CD14-positive monocyte (primary cell): ENCODE measurements around the gene C9orf43. TPM values are rescaled to one million over a fixed set of nuclear protein-coding genes. Genes with fewer than 3 reads are reported as not detected.

Experiments
- DNase-seq, 3 donors: peaks; one replicate each; pipeline ENCODE4 v3.0.0-alpha.2; 2011 to 2022
- H2AFZ ChIP-seq: 2 replicates; pipeline ENCODE4 v1.6.0; 2012; ENCODE audit warnings: mild to moderate bottlenecking, low read depth, low read length, inconsistent platforms; ENCODE audit not compliant: insufficient read depth, poor library complexity, severe bottlenecking
- H3K27ac ChIP-seq, 2 donors: 1 replicate in 1 of 2; 2 replicates in 1 of 2; pipeline ENCODE4 v1.5.1; 2012 to 2013; ENCODE audit warnings: low read length in 2 of 2, control low read depth in 1 of 2, inconsistent platforms in 1 of 2, low read depth in 1 of 2, mild to moderate bottlenecking in 1 of 2
- H3K27me3 ChIP-seq, 2 donors: one replicate each; pipeline versions ENCODE4 v1.6.0 to v1.6.1; 2011 to 2013; ENCODE audit warnings: low read length in 2 of 2; ENCODE audit not compliant: control insufficient read depth in 2 of 2, insufficient read depth in 2 of 2
- H3K36me3 ChIP-seq, 2 donors: replicated peaks in 1 of 2; 1 replicate in 1 of 2; 2 replicates in 1 of 2; pipeline versions ENCODE4 v1.5.1 to v1.6.1; 2012 to 2013; ENCODE audit warnings: low read length in 2 of 2, control low read depth in 1 of 2, inconsistent platforms in 1 of 2, mild to moderate bottlenecking in 1 of 2; ENCODE audit not compliant: insufficient read depth in 2 of 2, control insufficient read depth in 1 of 2
- H3K4me1 ChIP-seq, 2 donors: 1 replicate in 1 of 2; 2 replicates in 1 of 2; pipeline versions ENCODE4 v1.5.1 to v1.6.1; 2012 to 2013; ENCODE audit warnings: low read length in 2 of 2, control low read depth in 1 of 2, inconsistent platforms in 1 of 2, mild to moderate bottlenecking in 1 of 2, moderate library complexity in 1 of 2; ENCODE audit not compliant: insufficient read depth in 2 of 2, control insufficient read depth in 1 of 2
- H3K4me2 ChIP-seq: replicated peaks from 2 replicates; pipeline ENCODE3; 2012; ENCODE audit warnings: low read length, moderate library complexity, mild to moderate bottlenecking; ENCODE audit not compliant: poor library complexity, severe bottlenecking; ENCODE audit errors: extremely low read depth
- H3K4me3 ChIP-seq, 3 experiments: fragments of 200-600 bp in 1 of 3; sonication (generic) in 1 of 3; replicated peaks in 1 of 3; 1 replicate in 2 of 3; 2 replicates in 1 of 3; pipeline ENCODE4 v1.5.1; 2011 to 2013; ENCODE audit warnings: low read length in 3 of 3, mild to moderate bottlenecking in 3 of 3, control low read depth in 2 of 3, low read depth in 2 of 3, inconsistent platforms in 1 of 3, moderate library complexity in 1 of 3
- H3K79me2 ChIP-seq: 2 replicates; pipeline ENCODE4 v1.6.0; 2012; ENCODE audit warnings: mild to moderate bottlenecking, control low read depth, inconsistent platforms, low read length, moderate library complexity; ENCODE audit not compliant: insufficient read depth
- H3K9ac ChIP-seq: 2 replicates; pipeline ENCODE4 v1.6.0; 2017; ENCODE audit warnings: low read length, mild to moderate bottlenecking; ENCODE audit not compliant: insufficient read depth, poor library complexity, severe bottlenecking
- H3K9me3 ChIP-seq, 2 donors: replicated peaks in 1 of 2; 1 replicate in 1 of 2; 2 replicates in 1 of 2; pipeline versions ENCODE4 v1.5.1 to v1.6.1; 2012 to 2013; ENCODE audit warnings: low read length in 2 of 2, control low read depth in 1 of 2; ENCODE audit not compliant: control insufficient read depth in 1 of 2, insufficient read depth in 1 of 2
- H4K20me1 ChIP-seq: 2 replicates; pipeline ENCODE4 v1.6.0; 2012; ENCODE audit warnings: mild to moderate bottlenecking, low read length, control low read depth, moderate library complexity; ENCODE audit not compliant: insufficient read depth
- H3K27ac Mint-ChIP-seq, 7 donors: one replicate each; pipeline ENCODE4 v1.8.0; 2020; ENCODE audit warnings: mild to moderate bottlenecking in 7 of 7, mixed read lengths in 7 of 7, moderate library complexity in 6 of 7, inconsistent platforms in 2 of 7
- H3K27me3 Mint-ChIP-seq, 3 donors: one replicate each; pipeline ENCODE4 v1.8.0; 2021 to 2022; ENCODE audit warnings: low read depth in 3 of 3, mild to moderate bottlenecking in 3 of 3, mixed read lengths in 3 of 3, moderate library complexity in 3 of 3, inconsistent platforms in 1 of 3
- H3K36me3 Mint-ChIP-seq, 2 donors: one replicate each; pipeline ENCODE4 v1.8.0; 2020; ENCODE audit warnings: mixed read lengths in 2 of 2, inconsistent platforms in 1 of 2, mild to moderate bottlenecking in 1 of 2
- H3K4me1 Mint-ChIP-seq: one replicate; pipeline ENCODE4 v1.8.0; 2020; ENCODE audit warnings: mild to moderate bottlenecking, mixed read lengths
- H3K4me3 Mint-ChIP-seq, 2 donors: one replicate each; pipeline ENCODE4 v1.8.0; 2020; ENCODE audit warnings: mild to moderate bottlenecking in 2 of 2, mixed read lengths in 2 of 2, moderate library complexity in 1 of 2
- H3K9me3 Mint-ChIP-seq, 7 donors: one replicate each; pipeline ENCODE4 v1.8.0; 2020 to 2022; ENCODE audit warnings: mixed read lengths in 7 of 7, mild to moderate bottlenecking in 6 of 7, moderate library complexity in 6 of 7, inconsistent platforms in 2 of 7
- WGBS: methylation state at CpG from one replicate; pipeline ENCODE4 v1.1.5; 2013; ENCODE audit warnings: missing lambda C conversion rate; ENCODE audit not compliant: insufficient coverage; 5-methylcytosine and 5-hydroxymethylcytosine counted together
- intact Hi-C, 2 donors: fragments of 100-400 bp; cut with micrococcal nuclease; formaldehyde crosslinking; loops; one replicate each; pipeline versions ENCODE4 v1.15.0 to v1.15.1; 2023
- polyA plus RNA-seq, 3 donors: library from polyadenylated mRNA; depleted of rRNA in 1 of 3; unstranded in 2 of 3; stranded (reverse) in 1 of 3; fragments of 300-500 nt in 2 of 3; fragments of >200 nt in 1 of 3; fragmentation: Illumina TruSeq in 2 of 3; gene quantifications; 1 replicate in 2 of 3; 2 replicates in 1 of 3; pipeline ENCODE4 v1.2.3, GENCODE V29; 2012 to 2021
- TF ChIP-seq, protein P1 (sequence below): fragments of 200-600 bp; IDR thresholded peaks from one replicate; pipeline ENCODE4 v1.8.0; 2022; ENCODE audit warnings: antibody characterized with exemption, mild to moderate bottlenecking

C9orf43 gene
- polyA plus RNA-seq, 3 donors = 0.17 TPM; not detected in 2

GRCh38 chr9:113444736-113445135, 34.2 kb downstream of the C9orf43 start:
- Mint-ChIP-seq H3K4me1 (no peaks in the 10 kb centered on the region), H3K36me3 (no peaks in the 10 kb centered on the region), H3K27me3 (no peaks in the 10 kb centered on the region), H3K27ac (peak overlapping the region in 1 of 7 donors; percentile 11), H3K4me3 (no peak overlapping the region), H3K9me3 (no peaks in the 10 kb centered on the region)
- intact Hi-C loops = loop anchor here (5.0 to 10.0 kb wide), 2 partner anchors 140 to 143 kb away; no protein-coding TSS in a partner anchor
- Histone ChIP-seq H3K4me3 (no peak overlapping the region), H4K20me1 (no peaks in the 10 kb centered on the region), H3K36me3 (no peaks in the 10 kb centered on the region), H3K27me3 (no peaks in the 10 kb centered on the region), H3K9me3 (no peaks in the 10 kb centered on the region), H2AFZ (peak overlapping the region; percentile 35), H3K4me2 (no peak overlapping the region), H3K9ac (no peak overlapping the region), H3K79me2 (no peaks in the 10 kb centered on the region), H3K4me1 (no peaks in the 10 kb centered on the region), H3K27ac (no peak overlapping the region)
- TF ChIP-seq, protein P1, sequence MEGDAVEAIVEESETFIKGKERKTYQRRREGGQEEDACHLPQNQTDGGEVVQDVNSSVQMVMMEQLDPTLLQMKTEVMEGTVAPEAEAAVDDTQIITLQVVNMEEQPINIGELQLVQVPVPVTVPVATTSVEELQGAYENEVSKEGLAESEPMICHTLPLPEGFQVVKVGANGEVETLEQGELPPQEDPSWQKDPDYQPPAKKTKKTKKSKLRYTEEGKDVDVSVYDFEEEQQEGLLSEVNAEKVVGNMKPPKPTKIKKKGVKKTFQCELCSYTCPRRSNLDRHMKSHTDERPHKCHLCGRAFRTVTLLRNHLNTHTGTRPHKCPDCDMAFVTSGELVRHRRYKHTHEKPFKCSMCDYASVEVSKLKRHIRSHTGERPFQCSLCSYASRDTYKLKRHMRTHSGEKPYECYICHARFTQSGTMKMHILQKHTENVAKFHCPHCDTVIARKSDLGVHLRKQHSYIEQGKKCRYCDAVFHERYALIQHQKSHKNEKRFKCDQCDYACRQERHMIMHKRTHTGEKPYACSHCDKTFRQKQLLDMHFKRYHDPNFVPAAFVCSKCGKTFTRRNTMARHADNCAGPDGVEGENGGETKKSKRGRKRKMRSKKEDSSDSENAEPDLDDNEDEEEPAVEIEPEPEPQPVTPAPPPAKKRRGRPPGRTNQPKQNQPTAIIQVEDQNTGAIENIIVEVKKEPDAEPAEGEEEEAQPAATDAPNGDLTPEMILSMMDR = no peak
- DNase-seq = no peak
- no CpG with 5 or more reads among the region's 2 CpGs for WGBS

GRCh38 chr9:113446323-113446740, 35.8 kb downstream of the C9orf43 start:
- intact Hi-C loops = loop anchor here (2.0 to 10.0 kb wide), 3 partner anchors 138 to 208 kb away; no protein-coding TSS in a partner anchor
- Histone ChIP-seq H2AFZ (no peak overlapping the region), H3K27me3 (no peaks in the 10 kb centered on the region), H3K9me3 (no peaks in the 10 kb centered on the region), H3K36me3 (no peaks in the 10 kb centered on the region), H3K79me2 (no peaks in the 10 kb centered on the region), H3K9ac (no peak overlapping the region), H4K20me1 (no peaks in the 10 kb centered on the region), H3K4me3 (no peak overlapping the region), H3K27ac (no peak overlapping the region), H3K4me1 (no peaks in the 10 kb centered on the region), H3K4me2 (no peak overlapping the region)
- Mint-ChIP-seq H3K27me3 (no peaks in the 10 kb centered on the region), H3K27ac (no peak overlapping the region), H3K4me3 (no peak overlapping the region), H3K4me1 (no peaks in the 10 kb centered on the region), H3K36me3 (no peaks in the 10 kb centered on the region), H3K9me3 (no peaks in the 10 kb centered on the region)
- WGBS = 100% methylated on average over 1 of the region's 3 CpGs
- peak in 2 of 3 donors; percentile 25 to 52 for DNase-seq
- TF ChIP-seq, protein P1 = peak; percentile 87
